ENCODE data around the gene CYTL1. TPM values are rescaled to one million over a fixed set of nuclear protein-coding genes. Genes with fewer than 3 reads are reported as not detected.

The CYTL1 gene
- total and polyA plus RNA-seq, 2 of the 4 experiments (the other 2 are of a cell fraction), result 1.3 to 7.4 TPM

DNA sequence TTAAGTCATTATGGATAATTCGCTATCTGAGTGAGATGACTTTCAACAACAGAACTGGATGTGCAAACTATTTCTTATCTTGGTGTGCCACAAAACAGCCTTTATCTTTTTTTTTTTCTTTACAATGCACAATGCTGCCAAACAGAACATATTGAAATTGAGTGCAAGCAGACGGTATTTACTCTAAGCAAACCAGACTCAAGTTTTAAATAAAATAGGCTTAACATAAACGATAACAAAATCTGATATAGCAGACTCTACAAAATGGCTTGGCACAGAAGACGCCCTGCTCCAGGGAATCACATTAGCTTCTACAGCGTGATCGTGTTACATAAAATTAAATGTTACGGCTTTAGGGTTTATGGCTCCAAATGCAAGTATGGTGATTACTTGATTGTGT is 22.4 kb upstream of the CYTL1 start:
- no peak overlapping the region for H2AFZ ChIP-seq (replicated peaks; ENCODE audit: low read length, poor library complexity)
- in situ Hi-C loops (cut with MboI; ENCODE audit: low sequenced_read_pairs) (loop anchor here (10.0 kb wide), 1 partner anchor 753 kb away; no protein-coding TSS in a partner anchor), intact Hi-C loops (cut with micrococcal nuclease) (no loop called here), dilution Hi-C loops (cut with HindIII; ENCODE audit: low sequenced_read_pairs, unreplicated experiment) (no loop called here)
- H3K9ac ChIP-seq (ENCODE audit: low read depth, low read length), result no peak overlapping the region
- no peaks in the 10 kb centered on the region for H4K20me1 ChIP-seq (ENCODE audit: insufficient read depth, low read length)
- H2BK5ac ChIP-seq (ENCODE audit: low read depth, low read length, poor library complexity, severe bottlenecking), result no peak overlapping the region
- ChIA-PET CTCF (no interaction called here), POLR2A (ENCODE audit: unreplicated experiment) (no interaction called here)
- H4K8ac ChIP-seq (ENCODE audit: low read depth in 2 of 2, low read length in 2 of 2), result no peak overlapping the region
- WGBS, 2 experiments (ENCODE audit: extremely low coverage in 2 of 2, insufficient read length in 1 of 2), result no CpG with 5 or more reads among the region's 7 CpGs
- DNase-seq, result no peak
- no peak overlapping the region for H4K91ac ChIP-seq (ENCODE audit: insufficient read depth, low read depth, low read length)
- H3K14ac ChIP-seq (replicated peaks; ENCODE audit: low read depth, low read length), result no peak overlapping the region
- H2BK120ac ChIP-seq (ENCODE audit: low read depth, low read length), result peak overlapping the region; percentile 26; the same call in 1 of the 2 replicates
- peak overlapping the region; percentile 58 for H3K18ac ChIP-seq (ENCODE audit: low read depth, low read length)
- no peak overlapping the region for H3K4ac ChIP-seq (ENCODE audit: low read depth, low read length)
- H3K9me3 ChIP-seq (ENCODE audit: control insufficient read depth, insufficient read depth, low read length), result no peaks in the 10 kb centered on the region
- no peak overlapping the region for H3K4me2 ChIP-seq (ENCODE audit: low read depth, low read length)
- peaks cover 17% of the 10 kb centered on the region for H3K9me1 ChIP-seq (ENCODE audit: insufficient read depth, low read length)
- no peak overlapping the region for H3K4me3 ChIP-seq (ENCODE audit: insufficient read depth, low read depth, low read length)
- TF ChIP-seq, protein P1, sequence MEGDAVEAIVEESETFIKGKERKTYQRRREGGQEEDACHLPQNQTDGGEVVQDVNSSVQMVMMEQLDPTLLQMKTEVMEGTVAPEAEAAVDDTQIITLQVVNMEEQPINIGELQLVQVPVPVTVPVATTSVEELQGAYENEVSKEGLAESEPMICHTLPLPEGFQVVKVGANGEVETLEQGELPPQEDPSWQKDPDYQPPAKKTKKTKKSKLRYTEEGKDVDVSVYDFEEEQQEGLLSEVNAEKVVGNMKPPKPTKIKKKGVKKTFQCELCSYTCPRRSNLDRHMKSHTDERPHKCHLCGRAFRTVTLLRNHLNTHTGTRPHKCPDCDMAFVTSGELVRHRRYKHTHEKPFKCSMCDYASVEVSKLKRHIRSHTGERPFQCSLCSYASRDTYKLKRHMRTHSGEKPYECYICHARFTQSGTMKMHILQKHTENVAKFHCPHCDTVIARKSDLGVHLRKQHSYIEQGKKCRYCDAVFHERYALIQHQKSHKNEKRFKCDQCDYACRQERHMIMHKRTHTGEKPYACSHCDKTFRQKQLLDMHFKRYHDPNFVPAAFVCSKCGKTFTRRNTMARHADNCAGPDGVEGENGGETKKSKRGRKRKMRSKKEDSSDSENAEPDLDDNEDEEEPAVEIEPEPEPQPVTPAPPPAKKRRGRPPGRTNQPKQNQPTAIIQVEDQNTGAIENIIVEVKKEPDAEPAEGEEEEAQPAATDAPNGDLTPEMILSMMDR (conservative IDR thresholded peaks at IDR 0.05; ENCODE audit: low read depth, low read length), result no peak
- TF ChIP-seq, protein P2, sequence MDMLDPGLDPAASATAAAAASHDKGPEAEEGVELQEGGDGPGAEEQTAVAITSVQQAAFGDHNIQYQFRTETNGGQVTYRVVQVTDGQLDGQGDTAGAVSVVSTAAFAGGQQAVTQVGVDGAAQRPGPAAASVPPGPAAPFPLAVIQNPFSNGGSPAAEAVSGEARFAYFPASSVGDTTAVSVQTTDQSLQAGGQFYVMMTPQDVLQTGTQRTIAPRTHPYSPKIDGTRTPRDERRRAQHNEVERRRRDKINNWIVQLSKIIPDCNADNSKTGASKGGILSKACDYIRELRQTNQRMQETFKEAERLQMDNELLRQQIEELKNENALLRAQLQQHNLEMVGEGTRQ (IDR thresholded peaks at IDR 0.05; ENCODE audit: low read depth, low read length), result no peak
- no peak for TF ChIP-seq MAFK (IDR thresholded peaks at IDR 0.05; ENCODE audit: low read depth, low read length)
- no peak for TF ChIP-seq CHD1 (IDR thresholded peaks at IDR 0.05; ENCODE audit: low read depth, low read length)
- no peak for TF ChIP-seq SMC3 (IDR thresholded peaks at IDR 0.05; ENCODE audit: low read depth, low read length)
- no peak for TF ChIP-seq NFE2L2 (IDR thresholded peaks at IDR 0.05; ENCODE audit: low read depth, low read length)
- TF ChIP-seq FOS (IDR thresholded peaks at IDR 0.05; ENCODE audit: low read depth, low read length), result no peak
- TF ChIP-seq MXI1 (IDR thresholded peaks at IDR 0.05; ENCODE audit: borderline replicate concordance, low read depth, low read length), result no peak
- TF ChIP-seq CEBPB (IDR thresholded peaks at IDR 0.05; ENCODE audit: low read depth, low read length), result no peak
- TF ChIP-seq, protein P3, sequence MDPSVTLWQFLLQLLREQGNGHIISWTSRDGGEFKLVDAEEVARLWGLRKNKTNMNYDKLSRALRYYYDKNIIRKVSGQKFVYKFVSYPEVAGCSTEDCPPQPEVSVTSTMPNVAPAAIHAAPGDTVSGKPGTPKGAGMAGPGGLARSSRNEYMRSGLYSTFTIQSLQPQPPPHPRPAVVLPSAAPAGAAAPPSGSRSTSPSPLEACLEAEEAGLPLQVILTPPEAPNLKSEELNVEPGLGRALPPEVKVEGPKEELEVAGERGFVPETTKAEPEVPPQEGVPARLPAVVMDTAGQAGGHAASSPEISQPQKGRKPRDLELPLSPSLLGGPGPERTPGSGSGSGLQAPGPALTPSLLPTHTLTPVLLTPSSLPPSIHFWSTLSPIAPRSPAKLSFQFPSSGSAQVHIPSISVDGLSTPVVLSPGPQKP (IDR thresholded peaks at IDR 0.05; ENCODE audit: borderline replicate concordance, low read depth, low read length), result no peak
- no peak for TF ChIP-seq RAD21 (IDR thresholded peaks at IDR 0.05; ENCODE audit: low read length)
- TF ChIP-seq POLR2A (IDR thresholded peaks at IDR 0.05; ENCODE audit: low read depth, low read length), result no peak
- TF ChIP-seq RCOR1 (IDR thresholded peaks at IDR 0.05; ENCODE audit: insufficient replicate concordance, low read length), result no peak
- no peak for TF ChIP-seq MAZ (IDR thresholded peaks at IDR 0.05; ENCODE audit: borderline replicate concordance, low read depth, low read length)
- TF ChIP-seq BHLHE40 (IDR thresholded peaks at IDR 0.05; ENCODE audit: low read depth, low read length), result no peak
- no peak for TF ChIP-seq RFX5 (IDR thresholded peaks at IDR 0.05; ENCODE audit: low read depth, low read length)
- no peak overlapping the region for H2AK9ac ChIP-seq (replicated peaks; ENCODE audit: low read depth, low read length, poor library complexity)
- peak overlapping the region; percentile 22; the same call in 1 of the 2 replicates for H2BK20ac ChIP-seq (ENCODE audit: low read depth, low read length)
- peaks cover 0 to 3% of the 10 kb centered on the region in 2 experiments; a peak in 1 of 4 replicates for H3K79me1 ChIP-seq (ENCODE audit: low read depth in 1 of 2, low read length in 2 of 2)
- peaks cover 18% of the 10 kb centered on the region for H3K4me1 ChIP-seq (ENCODE audit: control insufficient read depth, insufficient read depth, low read length)
- no peaks in the 10 kb centered on the region; the same call in none of the 2 replicates for H3K27me3 ChIP-seq (ENCODE audit: control insufficient read depth, insufficient read depth, low read length)
- no peak overlapping the region for H3K27ac ChIP-seq (ENCODE audit: insufficient read depth, low read length)
- peak overlapping the region; percentile 52; the same call in 1 of the 2 replicates for H3K23ac ChIP-seq (ENCODE audit: low read depth, low read length)
- no peaks in the 10 kb centered on the region for H3K36me3 ChIP-seq (ENCODE audit: control insufficient read depth, insufficient read depth, low read length)
- no peak for ATAC-seq (ENCODE audit: low read depth)
- H4K5ac ChIP-seq (ENCODE audit: low read depth, low read length), result no peak overlapping the region
- no peak overlapping the region for H3K56ac ChIP-seq (ENCODE audit: extremely low read depth, insufficient read depth, low read length)
- H2BK15ac ChIP-seq (ENCODE audit: low read depth, low read length), result 0 out of 3 replicates have a peak overlapping the region, but pooled peaks have one; percentile 11
- H2AK5ac ChIP-seq (ENCODE audit: low read depth, low read length), result no peak overlapping the region
- BruUV-seq (replicated peaks), result no TSS peak
